Measurements from ENCODE around the gene TLE3. TPM values are rescaled to one million over a fixed set of nuclear protein-coding genes. Genes with fewer than 3 reads are reported as not detected.

TLE3 gene
- polyA plus RNA-seq, 1 experiment = 3.7 TPM

- Histone ChIP-seq H3K4me3 (ENCODE audit: low read depth, low read length) (no peak overlapping the region), H3K27me3 (ENCODE audit: control insufficient read depth, insufficient read depth, low read length) (no peaks in the 10 kb centered on the region), H3K36me3 (ENCODE audit: control insufficient read depth, insufficient read depth, low read length) (no peaks in the 10 kb centered on the region; the same call in 1 of the 2 replicates)
- no peak for TF ChIP-seq CTCF (IDR thresholded peaks at IDR 0.05; ENCODE audit: insufficient read depth, low read depth, low read length)
- ChIA-PET CTCF (interaction anchor here (1.4 kb wide), 1 partner anchor 10 kb away, joined by 5 read pairs; no protein-coding TSS in a partner anchor), POLR2A (interaction anchor here (0.6 kb wide), 1 partner anchor 31 kb away, joined by 3 read pairs; the partner anchor contains the start of gene TLE3)
- no peak for DNase-seq (ENCODE audit: low read depth)
These were observed 31.3 kb downstream of the TLE3 start for GRCh38 chr15:70066447-70066846.

- CTCF ChIA-PET = interaction anchor here (1.4 kb wide), 1 partner anchor 10 kb away, joined by 5 read pairs; no protein-coding TSS in a partner anchor
- no peaks in the 10 kb centered on the region for H3K27me3 ChIP-seq (ENCODE audit: control insufficient read depth, insufficient read depth, low read length)
- POLR2A ChIA-PET = no interaction called here
- no peak for TF ChIP-seq CTCF (IDR thresholded peaks at IDR 0.05; ENCODE audit: insufficient read depth, low read depth, low read length)
- H3K36me3 ChIP-seq (ENCODE audit: control insufficient read depth, insufficient read depth, low read length) = no peaks in the 10 kb centered on the region; the same call in 1 of the 2 replicates
- no peak for DNase-seq (ENCODE audit: low read depth)
- H3K4me3 ChIP-seq (ENCODE audit: low read depth, low read length) = no peak overlapping the region
These were observed 31.7 kb downstream of the TLE3 start for GRCh38 chr15:70066004-70066403.

- CTCF ChIA-PET = no interaction called here
- POLR2A ChIA-PET = no interaction called here
- no peak for TF ChIP-seq CTCF (IDR thresholded peaks at IDR 0.05; ENCODE audit: insufficient read depth, low read depth, low read length)
- no peak overlapping the region for H3K4me3 ChIP-seq (ENCODE audit: low read depth, low read length)
- peaks cover 3% of the 10 kb centered on the region for H3K36me3 ChIP-seq (ENCODE audit: control insufficient read depth, insufficient read depth, low read length)
- H3K27me3 ChIP-seq (ENCODE audit: control insufficient read depth, insufficient read depth, low read length) = no peaks in the 10 kb centered on the region
- no peak for DNase-seq (ENCODE audit: low read depth)
These were observed 32.6 kb downstream of the TLE3 start for GRCh38 chr15:70065006-70065722.

- Histone ChIP-seq H3K36me3 (ENCODE audit: control insufficient read depth, insufficient read depth, low read length) (peaks cover 10% of the 10 kb centered on the region), H3K27me3 (ENCODE audit: control insufficient read depth, insufficient read depth, low read length) (no peaks in the 10 kb centered on the region), H3K4me3 (ENCODE audit: low read depth, low read length) (no peak overlapping the region)
- CTCF ChIA-PET = interaction anchor here (1.1 kb wide), 1 partner anchor 8 kb away, joined by 3 read pairs; no protein-coding TSS in a partner anchor
- no peak for DNase-seq (ENCODE audit: low read depth)
- POLR2A ChIA-PET = no interaction called here
- no peak for TF ChIP-seq CTCF (IDR thresholded peaks at IDR 0.05; ENCODE audit: insufficient read depth, low read depth, low read length)
These were observed 33.3 kb downstream of the TLE3 start for GRCh38 chr15:70064441-70064840.

- no peak for DNase-seq (ENCODE audit: low read depth)
- no peak overlapping the region for H3K4me3 ChIP-seq (ENCODE audit: low read depth, low read length)
- H3K27me3 ChIP-seq (ENCODE audit: control insufficient read depth, insufficient read depth, low read length) = no peaks in the 10 kb centered on the region
- ChIA-PET CTCF (interaction anchor here (0.7 to 1.1 kb wide), 2 partner anchors 8 to 34 kb away, joined by 3 to 5 read pairs; partner anchors contain the start of gene TLE3), POLR2A (interaction anchor here (0.8 kb wide), 1 partner anchor 36 kb away, joined by 3 read pairs; no protein-coding TSS in a partner anchor)
- H3K36me3 ChIP-seq (ENCODE audit: control insufficient read depth, insufficient read depth, low read length) = peaks cover 10% of the 10 kb centered on the region
- no peak for TF ChIP-seq CTCF (IDR thresholded peaks at IDR 0.05; ENCODE audit: insufficient read depth, low read depth, low read length)
These were observed 33.7 kb downstream of the TLE3 start for GRCh38 chr15:70063980-70064379.

All from BJ (cell line).